Hair follicular keratinocyte (primary cell): ENCODE results near the gene NXPH3. TPM values are rescaled to one million over a fixed set of nuclear protein-coding genes. Genes with fewer than 3 reads are reported as not detected.

Experiments used
- total RNA-seq: library from RNA; depleted of rRNA; stranded (reverse); fragments of >200 nt; gene quantifications from 2 replicates; pipeline ENCODE4 v1.2.3, GENCODE V29; 2015

Gene NXPH3
- 0.08 and 0.38 TPM in 2 replicates for total RNA-seq

DNA sequence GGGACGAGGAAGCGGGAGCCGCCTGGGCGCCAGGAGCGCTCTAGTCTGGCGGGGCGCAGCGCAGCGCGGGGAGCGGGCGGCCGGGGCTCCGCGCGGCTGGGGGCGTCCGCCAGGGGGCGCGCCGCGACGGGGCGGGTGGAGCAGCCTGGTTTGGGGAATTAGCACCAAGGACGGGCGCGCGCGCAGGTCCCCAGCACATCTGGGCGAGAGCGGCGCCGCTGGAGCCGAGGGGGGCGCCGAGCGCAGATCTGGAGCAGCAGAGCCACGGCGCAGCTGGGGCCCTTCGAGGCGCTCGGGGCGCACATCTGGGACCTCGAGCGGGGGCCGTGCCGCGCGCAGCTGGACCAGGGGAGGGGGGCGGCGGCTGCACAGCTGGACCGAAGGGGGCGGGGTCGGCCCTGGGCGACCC is at the start of gene NXPH3:
NXPH3 (plus strand) TSS at position 193 of the 409 bp plus-strand sequence. CDS start 349 bp downstream, outside the sequence.

Other genes starting within 250 kb of the NXPH3 start
- gene ZNF652, start 213.6 kb upstream of the NXPH3 start, total RNA-seq: 6.0 and 7.1 TPM in 2 replicates
- 135 and 209 TPM in 2 replicates for gene PHB1, start 161.0 kb upstream of the NXPH3 start, total RNA-seq
- gene NGFR, start 80.6 kb upstream of the NXPH3 start, total RNA-seq: 24.0 and 64.8 TPM in 2 replicates
- 20.9 and 29.1 TPM in 2 replicates for gene SPOP, start 102.2 kb downstream of the NXPH3 start, total RNA-seq
- gene SLC35B1, start 132.1 kb downstream of the NXPH3 start, total RNA-seq: 71.7 and 76.9 TPM in 2 replicates
- gene FAM117A, start 188.3 kb downstream of the NXPH3 start, total RNA-seq: 10.3 and 12.2 TPM in 2 replicates
- gene KAT7, start 212.8 kb downstream of the NXPH3 start, total RNA-seq: 17.1 and 20.7 TPM in 2 replicates